Endodermal cell (in vitro differentiated cells): ENCODE results near the gene NDC80. TPM values are rescaled to one million over a fixed set of nuclear protein-coding genes. Genes with fewer than 3 reads are reported as not detected.

Source experiments
- DNase-seq: peaks from one replicate; pipeline ENCODE4 v3.0.0-alpha.2; 2017
- H3K27ac ChIP-seq: 2 replicates; pipeline ENCODE4 v1.5.1; 2013; ENCODE audit warnings: mild to moderate bottlenecking, low read depth, low read length, moderate library complexity
- H3K27me3 ChIP-seq: 2 replicates; pipeline ENCODE4 v1.6.1; 2013; ENCODE audit warnings: mild to moderate bottlenecking, low read length, moderate library complexity; ENCODE audit not compliant: insufficient read depth, control insufficient read depth, poor library complexity, severe bottlenecking
- H3K36me3 ChIP-seq: 2 replicates; pipeline ENCODE4 v1.7.0; 2013; ENCODE audit warnings: mild to moderate bottlenecking, low read length, moderate library complexity; ENCODE audit not compliant: control insufficient read depth, insufficient read depth
- H3K4me1 ChIP-seq: one replicate; pipeline ENCODE4 v1.7.0; 2013; ENCODE audit warnings: low read length; ENCODE audit not compliant: control insufficient read depth, insufficient read depth
- H3K4me3 ChIP-seq: 2 replicates; pipeline ENCODE4 v1.5.1; 2013; ENCODE audit warnings: mild to moderate bottlenecking, low read length, moderate library complexity
- H3K9ac ChIP-seq: 2 replicates; pipeline ENCODE4 v1.6.1; 2013; ENCODE audit warnings: mild to moderate bottlenecking, low read length, moderate library complexity; ENCODE audit not compliant: poor library complexity, severe bottlenecking; ENCODE audit errors: extremely low read depth
- H3K9me3 ChIP-seq: 2 replicates; pipeline ENCODE4 v1.6.1; 2013; ENCODE audit warnings: mild to moderate bottlenecking, low read length, moderate library complexity; ENCODE audit not compliant: control insufficient read depth
- H3K27ac Mint-ChIP-seq: 2 replicates; pipeline ENCODE4 v1.8.0; 2020; ENCODE audit warnings: mixed read lengths
- H3K27me3 Mint-ChIP-seq: 2 replicates; pipeline ENCODE4 v1.8.0; 2021; ENCODE audit warnings: mild to moderate bottlenecking, mixed read lengths; ENCODE audit not compliant: insufficient read depth
- H3K36me3 Mint-ChIP-seq: 2 replicates; pipeline ENCODE4 v1.8.0; 2020; ENCODE audit warnings: low read depth, mixed read lengths
- H3K4me1 Mint-ChIP-seq: 2 replicates; pipeline ENCODE4 v1.8.0; 2020; ENCODE audit warnings: mixed read lengths
- H3K4me3 Mint-ChIP-seq: 2 replicates; pipeline ENCODE4 v1.8.0; 2020; ENCODE audit warnings: mild to moderate bottlenecking, moderate library complexity, mixed read lengths
- H3K9me3 Mint-ChIP-seq: 2 replicates; pipeline ENCODE4 v1.8.0; 2020; ENCODE audit warnings: mild to moderate bottlenecking, mixed read lengths
- CTCF ChIP-seq: fragments of 200-600 bp; sonication (generic); conservative IDR thresholded peaks from 2 replicates; pipeline ENCODE4 v1.5.0; 2021; ENCODE audit warnings: antibody characterized with exemption, mild to moderate bottlenecking
- WGBS, 2 experiments: methylation state at CpG; one replicate each; pipeline versions ENCODE4 v1.1.5 to v1.1.7; 2013; ENCODE audit warnings: missing lambda C conversion rate in 2 of 2, mixed read lengths in 1 of 2; ENCODE audit not compliant: insufficient coverage in 1 of 2, insufficient read length in 1 of 2; 5-methylcytosine and 5-hydroxymethylcytosine counted together
- total RNA-seq, 2 donors: library from RNA; stranded (reverse); fragmentation: NEBNext Ultra II Directional in 1 of 2; extraction: Animal tissue kit (Norgen Biotek cat#: 25700) in 1 of 2; gene quantifications; 2 replicates in 1 of 2; 3 replicates in 1 of 2; pipeline ENCODE4 v1.2.1, GENCODE V29; 2021

The NDC80 gene
- total RNA-seq, 2 donors from 2014 or later, result 29.7 to 61.8 TPM

- Mint-ChIP-seq H3K27me3 (no peaks in the 10 kb centered on the region), H3K27ac (no peak overlapping the region), H3K36me3 (no peaks in the 10 kb centered on the region), H3K4me1 (no peaks in the 10 kb centered on the region), H3K9me3 (peaks cover 23% of the 10 kb centered on the region), H3K4me3 (no peak overlapping the region)
- Histone ChIP-seq H3K9ac (no peak overlapping the region), H3K36me3 (no peaks in the 10 kb centered on the region), H3K9me3 (no peaks in the 10 kb centered on the region), H3K4me1 (peaks cover 4% of the 10 kb centered on the region), H3K27ac (no peak overlapping the region), H3K27me3 (no peaks in the 10 kb centered on the region), H3K4me3 (no peak overlapping the region)
- DNase-seq, result no peak
- 93 to 97% methylated on average over 8 to 9 of the region's 9 CpGs for WGBS, 2 experiments
- no peak for TF ChIP-seq CTCF
These were observed 64.8 kb downstream of the NDC80 start for GRCh38 chr18:2636126-2636631.

- Histone ChIP-seq H3K36me3 (no peaks in the 10 kb centered on the region), H3K4me1 (no peaks in the 10 kb centered on the region), H3K9me3 (no peaks in the 10 kb centered on the region), H3K27ac (no peak overlapping the region), H3K4me3 (no peak overlapping the region), H3K9ac (no peak overlapping the region), H3K27me3 (no peaks in the 10 kb centered on the region)
- H3K4me3 Mint-ChIP-seq, result no peak overlapping the region
- H3K4me1 Mint-ChIP-seq, result no peaks in the 10 kb centered on the region
- no peak overlapping the region for H3K27ac Mint-ChIP-seq
- 95% methylated on average over 2 of the region's 2 CpGs; no CpG with 5 or more reads in 1 of the 2 experiments for WGBS, 2 experiments
- no peak for DNase-seq
- no peak for TF ChIP-seq CTCF
- H3K27me3 Mint-ChIP-seq, result no peaks in the 10 kb centered on the region
- no peaks in the 10 kb centered on the region for H3K36me3 Mint-ChIP-seq
- no peaks in the 10 kb centered on the region for H3K9me3 Mint-ChIP-seq
These were observed 70.3 kb downstream of the NDC80 start for GRCh38 chr18:2641638-2642037.

- H3K36me3 ChIP-seq, result no peaks in the 10 kb centered on the region
- H3K9me3 ChIP-seq, result no peaks in the 10 kb centered on the region
- H3K4me3 Mint-ChIP-seq, result no peak overlapping the region
- no peak overlapping the region for H3K4me3 ChIP-seq
- no peaks in the 10 kb centered on the region for H3K9me3 Mint-ChIP-seq
- no peaks in the 10 kb centered on the region for H3K36me3 Mint-ChIP-seq
- H3K4me1 Mint-ChIP-seq, result no peaks in the 10 kb centered on the region
- H3K27me3 ChIP-seq, result no peaks in the 10 kb centered on the region
- no peak for TF ChIP-seq CTCF
- no peak overlapping the region for H3K27ac Mint-ChIP-seq
- no peaks in the 10 kb centered on the region for H3K4me1 ChIP-seq
- WGBS, 2 experiments, result 83 to 100% methylated on average over 1 of the region's 1 CpG
- H3K27ac ChIP-seq, result no peak overlapping the region
- H3K9ac ChIP-seq, result no peak overlapping the region
- DNase-seq, result no peak
- H3K27me3 Mint-ChIP-seq, result no peaks in the 10 kb centered on the region
These were observed 71.4 kb downstream of the NDC80 start for GRCh38 chr18:2642771-2643170.
